ENCODE data around the gene UVSSA. TPM values are rescaled to one million over a fixed set of nuclear protein-coding genes. Genes with fewer than 3 reads are reported as not detected.
A peak's percentile ranks its signal among the peaks of the same experiment; 100 is the strongest.

Gene UVSSA
- total and polyA plus RNA-seq, 8 donors, result 9.2 to 30.9 (median 14.5) TPM

GRCh38 chr4:1329408-1330371, 17.3 kb upstream of the UVSSA start:
- FAIRE-seq (no peak), ATAC-seq (peak in 1 of 4 donors; percentile 14), DNase-seq (peak in 2 of 6 donors; percentile 21 to 64)
- Histone ChIP-seq H3K4me3 (no peak overlapping the region), H3K27ac (no peak overlapping the region), H3K4me1 (no peaks in the 10 kb centered on the region), H3K9me3 (no peaks in the 10 kb centered on the region), H3K36me3 (peaks cover 3 to 19% (median 9%) of the 10 kb centered on the region in 3 donors), H3K27me3 (no peaks in the 10 kb centered on the region)
- intact Hi-C loops (cut with DNase I), result loop anchor here in 1 of 3 donors (10.0 kb wide), 1 partner anchor 75 kb away; no protein-coding TSS in a partner anchor
- 85% methylated on average over 34 of the region's 34 CpGs for WGBS, 2 donors
- TF ChIP-seq CTCF (IDR thresholded peaks at IDR 0.05), result no peak

GRCh38 chr4:1330761-1331590, 16.0 kb upstream of the UVSSA start:
- Histone ChIP-seq H3K27me3 (no peaks in the 10 kb centered on the region), H3K27ac (no peak overlapping the region), H3K4me3 (no peak overlapping the region), H3K36me3 (peaks cover 3 to 20% (median 9%) of the 10 kb centered on the region in 3 donors), H3K9me3 (no peaks in the 10 kb centered on the region), H3K4me1 (no peaks in the 10 kb centered on the region)
- 88 to 92% methylated on average over 34 of the region's 34 CpGs for WGBS, 2 donors
- intact Hi-C loops (cut with DNase I), result loop anchor here in 1 of 3 donors (10.0 kb wide), 1 partner anchor 76 kb away; no protein-coding TSS in a partner anchor
- DNase-seq, result peak in 2 of 6 donors; percentile 24 to 67
- no peak for ATAC-seq
- no peak for FAIRE-seq
- TF ChIP-seq CTCF (IDR thresholded peaks at IDR 0.05), result no peak

GRCh38 chr4:1331591-1332353, 15.2 kb upstream of the UVSSA start:
- no peak for ATAC-seq
- intact Hi-C loops (cut with DNase I), result loop anchor here in 1 of 3 donors (10.0 kb wide), 1 partner anchor 77 kb away; no protein-coding TSS in a partner anchor
- no peak for FAIRE-seq

More at GRCh38 chr4:1331591-1332353, 15.2 kb upstream of the UVSSA start:
- DNase-seq, result peak in 2 of 6 donors; percentile 15 to 51
- Histone ChIP-seq H3K9me3 (no peaks in the 10 kb centered on the region), H3K36me3 (peaks cover 3 to 23% (median 9%) of the 10 kb centered on the region in 3 donors), H3K4me3 (no peak overlapping the region), H3K4me1 (no peaks in the 10 kb centered on the region), H3K27me3 (no peaks in the 10 kb centered on the region), H3K27ac (no peak overlapping the region)
- TF ChIP-seq CTCF (IDR thresholded peaks at IDR 0.05), result no peak
- 89 to 94% methylated on average over 21 of the region's 21 CpGs for WGBS, 2 donors

Data from pancreas (tissue), 10 donors.